ENCODE results near the gene NCEH1. TPM values are rescaled to one million over a fixed set of nuclear protein-coding genes. Genes with fewer than 3 reads are reported as not detected.

Gene NCEH1
- total RNA-seq, 1 donor from 2014 or later = 6.6 TPM

DNA sequence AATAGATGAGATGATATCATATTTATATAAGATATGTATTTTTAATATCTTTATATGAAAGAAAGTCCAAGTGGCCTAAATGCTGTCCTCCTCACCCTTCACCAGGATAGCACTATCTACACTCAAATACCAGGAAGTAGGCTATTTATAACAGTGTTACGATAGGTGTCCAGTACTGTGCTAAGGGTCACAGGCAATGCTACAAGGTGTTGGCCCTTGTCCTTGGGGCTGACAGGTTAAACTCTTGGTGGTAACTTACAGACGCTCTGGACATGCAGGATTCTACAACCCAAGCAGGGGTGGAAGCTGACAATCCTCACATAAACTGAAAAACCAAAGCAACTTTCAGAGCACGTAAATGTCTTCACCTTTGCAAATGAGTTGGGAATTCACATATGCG, 22.3 kb downstream of the NCEH1 start:
- no peak for DNase-seq (ENCODE audit: low spot score)
- Mint-ChIP-seq H3K4me3 (ENCODE audit: unreplicated experiment) (no peak overlapping the region), H3K27ac (ENCODE audit: unreplicated experiment) (no peak overlapping the region), H3K36me3 (ENCODE audit: low read depth, unreplicated experiment) (no peaks in the 10 kb centered on the region), H3K9me3 (ENCODE audit: unreplicated experiment) (peaks cover 6% of the 10 kb centered on the region), H3K27me3 (ENCODE audit: unreplicated experiment) (peaks cover 3% of the 10 kb centered on the region), H3K4me1 (ENCODE audit: unreplicated experiment) (peaks cover 24% of the 10 kb centered on the region)
- TF ChIP-seq, protein P1, sequence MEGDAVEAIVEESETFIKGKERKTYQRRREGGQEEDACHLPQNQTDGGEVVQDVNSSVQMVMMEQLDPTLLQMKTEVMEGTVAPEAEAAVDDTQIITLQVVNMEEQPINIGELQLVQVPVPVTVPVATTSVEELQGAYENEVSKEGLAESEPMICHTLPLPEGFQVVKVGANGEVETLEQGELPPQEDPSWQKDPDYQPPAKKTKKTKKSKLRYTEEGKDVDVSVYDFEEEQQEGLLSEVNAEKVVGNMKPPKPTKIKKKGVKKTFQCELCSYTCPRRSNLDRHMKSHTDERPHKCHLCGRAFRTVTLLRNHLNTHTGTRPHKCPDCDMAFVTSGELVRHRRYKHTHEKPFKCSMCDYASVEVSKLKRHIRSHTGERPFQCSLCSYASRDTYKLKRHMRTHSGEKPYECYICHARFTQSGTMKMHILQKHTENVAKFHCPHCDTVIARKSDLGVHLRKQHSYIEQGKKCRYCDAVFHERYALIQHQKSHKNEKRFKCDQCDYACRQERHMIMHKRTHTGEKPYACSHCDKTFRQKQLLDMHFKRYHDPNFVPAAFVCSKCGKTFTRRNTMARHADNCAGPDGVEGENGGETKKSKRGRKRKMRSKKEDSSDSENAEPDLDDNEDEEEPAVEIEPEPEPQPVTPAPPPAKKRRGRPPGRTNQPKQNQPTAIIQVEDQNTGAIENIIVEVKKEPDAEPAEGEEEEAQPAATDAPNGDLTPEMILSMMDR (IDR thresholded peaks at IDR 0.05; ENCODE audit: unreplicated experiment) = no peak

DNA sequence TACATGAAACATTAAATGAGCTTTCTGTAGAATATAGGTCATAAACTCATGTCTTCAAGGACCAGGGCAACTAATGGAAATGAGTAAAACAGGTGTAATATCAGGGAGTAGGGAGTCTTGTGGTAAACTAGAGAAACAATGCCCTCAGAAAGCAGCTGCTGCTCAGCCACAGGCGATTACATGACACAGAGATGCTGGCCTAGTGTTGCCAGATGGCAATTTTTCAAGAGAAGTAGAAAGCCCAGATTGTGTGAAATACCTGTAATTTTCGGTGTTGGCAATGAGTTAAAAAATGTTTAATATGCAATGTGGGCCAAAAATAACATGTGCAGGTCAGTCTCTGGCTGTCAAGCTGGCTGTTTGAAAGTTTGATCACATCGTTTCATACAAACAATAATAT, 23.4 kb downstream of the NCEH1 start:
- no peak overlapping the region for H3K27ac Mint-ChIP-seq (ENCODE audit: unreplicated experiment)
- no peak overlapping the region for H3K4me3 Mint-ChIP-seq (ENCODE audit: unreplicated experiment)
- DNase-seq (ENCODE audit: low spot score) = no peak
- H3K36me3 Mint-ChIP-seq (ENCODE audit: low read depth, unreplicated experiment) = no peaks in the 10 kb centered on the region
- TF ChIP-seq, protein P1 (IDR thresholded peaks at IDR 0.05; ENCODE audit: unreplicated experiment) = no peak
- peaks cover 16% of the 10 kb centered on the region for H3K4me1 Mint-ChIP-seq (ENCODE audit: unreplicated experiment)
- peaks cover 6% of the 10 kb centered on the region for H3K9me3 Mint-ChIP-seq (ENCODE audit: unreplicated experiment)
- peaks cover 3% of the 10 kb centered on the region for H3K27me3 Mint-ChIP-seq (ENCODE audit: unreplicated experiment)

DNA sequence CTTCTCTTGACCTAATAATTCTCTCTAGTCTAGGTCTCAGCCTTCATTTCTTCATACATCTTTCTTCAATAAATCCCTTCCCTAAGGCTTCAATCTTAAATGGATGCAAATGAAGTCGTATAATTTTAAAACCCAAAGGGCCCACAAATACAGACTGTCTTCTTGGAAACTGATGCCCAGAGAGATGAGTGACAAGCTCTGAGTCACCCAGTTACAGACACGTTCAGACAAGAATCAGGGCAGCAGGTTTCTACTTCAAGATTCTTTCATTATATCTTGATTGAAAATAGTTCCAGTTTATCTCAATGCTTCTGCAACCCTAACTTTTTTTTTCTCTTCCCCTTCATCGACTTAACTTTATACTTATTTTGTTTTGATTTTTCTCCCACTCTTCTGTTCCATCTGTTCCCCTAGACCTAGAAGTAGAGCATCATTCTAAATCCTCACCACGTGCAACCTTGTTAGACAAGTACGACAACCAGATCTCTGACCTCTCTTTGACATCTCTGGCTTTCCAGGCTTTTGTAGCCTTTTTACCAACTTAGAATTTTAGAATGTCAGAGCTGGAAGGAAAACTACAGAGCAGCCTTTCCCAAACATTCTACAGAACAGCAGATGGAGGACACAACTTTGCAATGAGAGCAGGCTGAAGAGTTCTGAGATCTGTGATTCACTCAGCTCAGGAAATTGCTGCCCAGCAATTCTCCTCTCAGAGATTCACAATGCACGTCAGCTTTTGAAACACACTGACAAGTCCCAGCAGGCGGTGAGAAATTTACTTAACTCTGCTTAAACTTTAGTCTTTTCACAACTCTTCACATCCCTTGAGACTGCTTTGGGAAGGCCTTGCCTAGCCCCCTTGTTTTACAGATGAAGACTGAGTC, 25.3 kb downstream of the NCEH1 start:
- no peak for DNase-seq (ENCODE audit: low spot score)
- H3K4me1 Mint-ChIP-seq (ENCODE audit: unreplicated experiment) = peaks cover 8% of the 10 kb centered on the region
- no peaks in the 10 kb centered on the region for H3K36me3 Mint-ChIP-seq (ENCODE audit: low read depth, unreplicated experiment)
- TF ChIP-seq, protein P1 (IDR thresholded peaks at IDR 0.05; ENCODE audit: unreplicated experiment) = no peak
- H3K27ac Mint-ChIP-seq (ENCODE audit: unreplicated experiment) = no peak overlapping the region
- H3K4me3 Mint-ChIP-seq (ENCODE audit: unreplicated experiment) = no peak overlapping the region
- no peaks in the 10 kb centered on the region for H3K9me3 Mint-ChIP-seq (ENCODE audit: unreplicated experiment)
- H3K27me3 Mint-ChIP-seq (ENCODE audit: unreplicated experiment) = peaks cover 3% of the 10 kb centered on the region

DNA sequence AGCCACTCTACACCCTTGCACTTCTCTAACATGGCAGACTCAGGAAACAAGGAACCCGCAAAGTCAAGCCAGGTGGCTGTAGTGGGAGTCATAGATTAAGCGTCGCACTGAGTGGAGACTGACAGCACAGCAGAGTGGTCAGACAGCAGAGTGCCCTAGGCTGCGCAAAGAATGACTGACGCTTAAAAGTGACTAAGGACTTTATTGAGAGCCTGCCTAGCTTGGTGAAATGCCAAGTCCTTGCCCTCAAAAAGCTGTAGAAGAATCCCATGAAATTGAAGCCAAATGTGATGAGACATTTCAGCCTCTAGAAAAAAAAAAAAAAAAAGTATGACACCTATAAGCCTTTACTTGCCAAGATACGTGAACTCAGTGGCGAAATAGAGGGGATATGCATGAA, 30.2 kb downstream of the NCEH1 start:
- TF ChIP-seq, protein P1 (IDR thresholded peaks at IDR 0.05; ENCODE audit: unreplicated experiment) = no peak
- Mint-ChIP-seq H3K9me3 (ENCODE audit: unreplicated experiment) (no peaks in the 10 kb centered on the region), H3K27me3 (ENCODE audit: unreplicated experiment) (peaks cover 3% of the 10 kb centered on the region), H3K4me1 (ENCODE audit: unreplicated experiment) (peaks cover 6% of the 10 kb centered on the region), H3K27ac (ENCODE audit: unreplicated experiment) (no peak overlapping the region), H3K4me3 (ENCODE audit: unreplicated experiment) (no peak overlapping the region), H3K36me3 (ENCODE audit: low read depth, unreplicated experiment) (no peaks in the 10 kb centered on the region)
- DNase-seq (ENCODE audit: low spot score) = no peak

DNA sequence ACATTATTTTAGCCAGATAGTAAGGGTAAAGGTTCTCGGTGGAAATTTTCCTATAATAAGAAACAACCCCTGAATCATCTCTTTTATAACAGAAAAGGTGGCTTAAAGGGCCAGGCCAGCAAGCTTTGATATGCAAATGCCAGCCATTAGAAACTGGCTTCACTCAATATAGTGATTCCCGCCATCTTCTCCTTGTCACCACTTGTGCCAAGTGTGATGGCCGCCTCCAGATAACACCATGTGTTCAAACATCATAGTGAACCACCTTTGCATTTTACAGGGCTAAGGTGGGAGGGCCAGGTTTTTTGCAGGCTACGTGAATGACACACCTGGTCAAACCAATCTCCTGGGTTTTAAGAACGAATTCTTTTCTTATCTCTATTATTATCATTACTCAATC, 31.3 kb downstream of the NCEH1 start:
- peaks cover 3% of the 10 kb centered on the region for H3K27me3 Mint-ChIP-seq (ENCODE audit: unreplicated experiment)
- H3K27ac Mint-ChIP-seq (ENCODE audit: unreplicated experiment) = no peak overlapping the region
- no peak overlapping the region for H3K4me3 Mint-ChIP-seq (ENCODE audit: unreplicated experiment)
- peaks cover 6% of the 10 kb centered on the region for H3K4me1 Mint-ChIP-seq (ENCODE audit: unreplicated experiment)
- DNase-seq (ENCODE audit: low spot score) = no peak
- no peaks in the 10 kb centered on the region for H3K9me3 Mint-ChIP-seq (ENCODE audit: unreplicated experiment)
- H3K36me3 Mint-ChIP-seq (ENCODE audit: low read depth, unreplicated experiment) = no peaks in the 10 kb centered on the region
- TF ChIP-seq, protein P1 (IDR thresholded peaks at IDR 0.05; ENCODE audit: unreplicated experiment) = no peak
